HepG2 (cell line): Measurements from ENCODE around the gene CEP164. TPM values are rescaled to one million over a fixed set of nuclear protein-coding genes. Genes with fewer than 3 reads are reported as not detected.
A peak's percentile ranks its signal among the peaks of the same experiment; 100 is the strongest.

ENCODE experiments used
- ATAC-seq: fragments of 200-7000 bp; cut with Tn5 transposase; 3 replicates; pipeline ENCODE4 v1.9.1; 2020; ENCODE audit warnings: mild to moderate bottlenecking, moderate library complexity
- BruUV-seq: library from RNA; stranded (reverse); fragments of 400-500 nt; replicated peaks from 2 replicates; lab custom pipeline; 2021; lab: Mats Ljungman, UMichigan
- CTCF ChIA-PET: fragments of 300-600 bp; formaldehyde crosslinking; extraction: SDS; loops from one replicate; lab custom pipeline; 2021; ENCODE audit warnings: low total read pairs, inconsistent platforms, low intra/inter-chr PET ratio; lab: Yijun Ruan, JAX
- POLR2A ChIA-PET: fragments of 350-600 bp; sonication (Branson Sonifier 250); formaldehyde crosslinking; loops from one replicate; lab custom pipeline; 2020; ENCODE audit warnings: antibody characterized with exemption, inconsistent platforms; lab: Yijun Ruan, JAX
- DNase-seq: peaks from one replicate; pipeline ENCODE4 v3.0.0-alpha.2; 2015; ENCODE audit warnings: low spot score
- FAIRE-seq: peaks from 3 replicates; lab custom pipeline; 2011; peaks lifted over from hg19 to GRCh38; lab: Jason Lieb, UNC
- H2AFZ ChIP-seq: one replicate; pipeline ENCODE4 v1.6.1; 2011; ENCODE audit warnings: low read length, inconsistent platforms
- H3K27ac ChIP-seq: fragments of 300-600 bp; 3 replicates; pipeline ENCODE4 v1.8.0; 2011; ENCODE audit warnings: mixed run types, mild to moderate bottlenecking, mixed read lengths, low read length, inconsistent platforms; ENCODE audit not compliant: insufficient read depth; ENCODE audit errors: extremely low read length
- H3K27me3 ChIP-seq, 2 experiments: fragments of 200-600 bp in 1 of 2; 2 replicates in 1 of 2; 3 replicates in 1 of 2; pipeline versions ENCODE4 v1.6.0 to v1.8.0; 2011; ENCODE audit warnings: low read length in 2 of 2, mild to moderate bottlenecking in 2 of 2, moderate library complexity in 2 of 2, inconsistent platforms in 1 of 2; ENCODE audit not compliant: insufficient read depth in 2 of 2, control insufficient read depth in 1 of 2
- H3K36me3 ChIP-seq, 2 experiments: fragments of 200-600 bp in 1 of 2; replicated peaks in 1 of 2; 2 replicates in 1 of 2; 3 replicates in 1 of 2; pipeline versions ENCODE4 v1.5.1 to v1.8.0; 2011; ENCODE audit warnings: low read length in 2 of 2, inconsistent platforms in 1 of 2; ENCODE audit not compliant: insufficient read depth in 2 of 2, control insufficient read depth in 1 of 2
- H3K4me1 ChIP-seq: 2 replicates; pipeline ENCODE4 v1.5.1; 2012; ENCODE audit warnings: low read length, inconsistent platforms; ENCODE audit not compliant: insufficient read depth
- H3K4me2 ChIP-seq: 2 replicates; pipeline ENCODE4 v1.6.0; 2011; ENCODE audit warnings: low read depth, low read length, inconsistent platforms
- H3K4me3 ChIP-seq, 3 experiments: fragments of 200-600 bp in 1 of 3; sonication (generic), shearing (Covaris generic) in 1 of 3; replicated peaks in 1 of 3; 2 replicates each; pipeline ENCODE4 v1.5.1; 2011 to 2016; ENCODE audit warnings: low read length in 3 of 3, inconsistent platforms in 2 of 3, low read depth in 2 of 3, mild to moderate bottlenecking in 2 of 3, control low read depth in 1 of 3, mixed read lengths in 1 of 3; ENCODE audit not compliant: insufficient read depth in 1 of 3
- H3K79me2 ChIP-seq: one replicate; pipeline ENCODE4 v1.6.1; 2011; ENCODE audit warnings: low read length, inconsistent platforms; ENCODE audit not compliant: insufficient read depth
- H3K9ac ChIP-seq: 2 replicates; pipeline ENCODE4 v1.6.0; 2011; ENCODE audit warnings: mild to moderate bottlenecking, low read depth, low read length, inconsistent platforms; ENCODE audit not compliant: insufficient read depth
- H3K9me3 ChIP-seq: 2 replicates; pipeline ENCODE4 v1.5.1; 2012; ENCODE audit warnings: mild to moderate bottlenecking, low read length
- H4K20me1 ChIP-seq: 2 replicates; pipeline ENCODE4 v1.6.0; 2011; ENCODE audit warnings: inconsistent platforms, mild to moderate bottlenecking, low read length, moderate library complexity; ENCODE audit not compliant: insufficient read depth
- ATM ChIP-seq: fragments of 450-650 bp; IDR thresholded peaks from 2 replicates; pipeline ENCODE4 v1.7.1; 2017; ENCODE audit warnings: mild to moderate bottlenecking, borderline replicate concordance
- HIVEP1 ChIP-seq: sonication (generic); formaldehyde crosslinking; IDR thresholded peaks from 2 replicates; pipeline ENCODE4 v1.4.0; 2020; ENCODE audit warnings: mild to moderate bottlenecking, missing genetic modification reagents
- MLLT10 ChIP-seq: sonication (generic); formaldehyde crosslinking; IDR thresholded peaks from 2 replicates; pipeline ENCODE4 v1.4.0; 2020; ENCODE audit warnings: missing genetic modification reagents
- ZNF629 ChIP-seq: sonication (generic); formaldehyde crosslinking; conservative IDR thresholded peaks from 2 replicates; pipeline ENCODE4 v1.5.0; 2020; ENCODE audit warnings: missing genetic modification reagents
- ZNF775 ChIP-seq: sonication (generic); formaldehyde crosslinking; IDR thresholded peaks from 2 replicates; pipeline ENCODE4 v1.4.0; 2020; ENCODE audit warnings: missing genetic modification reagents, mild to moderate bottlenecking, moderate library complexity, borderline replicate concordance
- ZNF891 ChIP-seq: sonication (generic); formaldehyde crosslinking; IDR thresholded peaks from 2 replicates; pipeline ENCODE4 v1.5.0; 2020; ENCODE audit warnings: mild to moderate bottlenecking, missing genetic modification reagents
- WGBS: methylation state at CpG from one replicate; pipeline ENCODE4 v1.1.6; 2017; ENCODE audit warnings: low lambda C conversion rate; 5-methylcytosine and 5-hydroxymethylcytosine counted together
- in situ Hi-C: cut with HindIII; loops from 2 replicates; pipeline ENCODE4 v1.10.0; 2017; ENCODE audit warnings: low pct_unique_long_range_greater_than_20kb; ENCODE audit not compliant: extremely low pct_ligation_motif_present
- intact Hi-C: fragments of 100-400 bp; cut with micrococcal nuclease; formaldehyde crosslinking; loops from one replicate; pipeline ENCODE4 v1.10.0; 2022; ENCODE audit not compliant: unreplicated experiment
- polyA plus RNA-seq, 8 experiments: library from polyadenylated mRNA; depleted of rRNA in 3 of 8; stranded (reverse) in 7 of 8; unstranded in 1 of 8; fragments of >200 nt; fragmentation: Illumina TruSeq in 4 of 8; extraction: Trizol in 4 of 8; gene quantifications; 2 replicates each; pipeline versions ENCODE4 v1.2.1 to v1.2.3, GENCODE V29; 2011 to 2016; ENCODE audit warnings: low read depth in 4 of 8, missing spikeins in 1 of 8, mixed read lengths in 1 of 8; ENCODE audit not compliant: insufficient read depth in 1 of 8
- total RNA-seq, 5 experiments: library from RNA; depleted of rRNA; stranded (reverse); fragments of >200 nt; fragmentation: Illumina TruSeq; extraction: Trizol; gene quantifications; 2 replicates each; pipeline ENCODE4 v1.2.3, GENCODE V29; 2016; ENCODE audit warnings: low read depth in 1 of 5

The CEP164 gene
- total and polyA plus RNA-seq, 2 of the 13 experiments (the other 11 are each of a cell fraction or from before 2014, with no cell fraction given) = 11.4 to 15.2 TPM

DNA sequence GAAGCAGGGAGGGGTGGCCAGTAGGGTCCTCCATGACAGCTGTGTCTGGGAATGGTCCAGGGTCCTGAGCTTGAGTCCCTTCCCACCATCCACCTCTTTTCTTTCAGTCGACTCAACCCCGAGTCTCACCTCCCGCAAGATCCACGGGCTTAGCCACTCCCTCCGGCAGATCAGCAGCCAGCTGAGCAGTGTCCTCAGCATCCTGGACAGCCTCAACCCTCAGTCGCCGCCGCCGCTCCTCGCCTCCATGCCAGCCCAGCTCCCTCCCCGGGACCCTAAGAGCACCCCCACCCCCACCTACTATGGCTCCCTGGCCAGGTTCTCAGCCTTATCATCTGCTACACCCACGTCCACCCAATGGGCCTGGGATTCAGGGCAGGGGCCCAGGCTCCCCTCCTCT, 81.9 kb downstream of the CEP164 start (continued):
- TF ChIP-seq ZNF775 (CRISPR knock-in tag) (no peak), ZNF891 (CRISPR knock-in tag) (no peak)

DNA sequence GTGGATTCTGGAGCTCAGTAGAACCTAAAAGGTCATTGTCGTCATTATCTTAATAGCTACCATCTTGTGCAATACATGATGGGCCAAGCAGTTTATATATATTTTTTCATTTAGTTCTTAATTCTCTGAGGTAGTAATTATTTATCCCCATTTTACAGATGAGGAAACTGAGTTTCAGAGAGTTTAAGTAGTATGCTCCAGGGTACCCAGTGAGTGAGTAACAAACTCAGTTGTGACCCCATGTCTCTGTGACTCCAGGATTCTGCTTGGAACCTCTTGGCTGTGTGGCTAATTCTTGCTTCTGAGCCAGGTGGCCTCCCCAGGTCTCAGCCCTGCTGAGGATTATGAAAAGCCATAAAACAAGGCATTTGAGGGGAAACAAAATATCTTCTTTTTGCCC, 82.6 kb downstream of the CEP164 start:
- Histone ChIP-seq H3K9me3 (peaks cover 7% of the 10 kb centered on the region), H3K4me1 (peaks cover 17% of the 10 kb centered on the region), H3K79me2 (no peaks in the 10 kb centered on the region), H3K4me2 (no peak overlapping the region), H3K36me3 (peaks cover 1 to 4% of the 10 kb centered on the region in 2 experiments; a peak in 3 of 5 replicates), H2AFZ (no peak overlapping the region), H3K27ac (no peak overlapping the region), H3K27me3 (no peaks in the 10 kb centered on the region), H3K9ac (no peak overlapping the region), H4K20me1 (no peaks in the 10 kb centered on the region), H3K4me3 (no peak overlapping the region)
- BruUV-seq = no TSS peak
- 100% methylated on average over 1 of the region's 1 CpG for WGBS
- ATAC-seq = no peak
- POLR2A ChIA-PET = no interaction called here
- FAIRE-seq = no peak
- TF ChIP-seq ATM (no peak), ZNF629 (CRISPR knock-in tag) (peak; percentile 75), MLLT10 (CRISPR knock-in tag) (no peak), HIVEP1 (CRISPR knock-in tag) (no peak)
- in situ Hi-C loops (no loop called here), intact Hi-C loops (loop anchor here (5.0 kb wide), 1 partner anchor 178 kb away; the partner anchor contains the start of genes PCSK7 and RNF214)
- CTCF ChIA-PET = no interaction called here
- DNase-seq = no peak
